GM10248 (cell line): ENCODE measurements around the gene GATA5.

Source experiments
- CTCF ChIA-PET: fragments of 300-600 bp; sonication (Branson Sonifier 250); formaldehyde crosslinking; extraction: SDS; loops from one replicate; lab custom pipeline; 2021; ENCODE audit warnings: antibody characterized with exemption; lab: Yijun Ruan, JAX
- POLR2A ChIA-PET: fragments of 350-650 bp; sonication (Branson Sonifier 250); formaldehyde crosslinking; extraction: SDS; loops from one replicate; lab custom pipeline; 2020; ENCODE audit warnings: antibody characterized with exemption; lab: Yijun Ruan, JAX
- DNase-seq: peaks from one replicate; pipeline ENCODE4 v3.0.0; 2012; ENCODE audit errors: extremely low spot score
- TF ChIP-seq, protein P1 (sequence below): IDR thresholded peaks from 2 replicates; pipeline ENCODE4 v1.5.1; 2012; ENCODE audit warnings: mild to moderate bottlenecking, low read depth; ENCODE audit errors: extremely low read depth, missing control alignments, control extremely low read depth

GATA5 gene

DNA sequence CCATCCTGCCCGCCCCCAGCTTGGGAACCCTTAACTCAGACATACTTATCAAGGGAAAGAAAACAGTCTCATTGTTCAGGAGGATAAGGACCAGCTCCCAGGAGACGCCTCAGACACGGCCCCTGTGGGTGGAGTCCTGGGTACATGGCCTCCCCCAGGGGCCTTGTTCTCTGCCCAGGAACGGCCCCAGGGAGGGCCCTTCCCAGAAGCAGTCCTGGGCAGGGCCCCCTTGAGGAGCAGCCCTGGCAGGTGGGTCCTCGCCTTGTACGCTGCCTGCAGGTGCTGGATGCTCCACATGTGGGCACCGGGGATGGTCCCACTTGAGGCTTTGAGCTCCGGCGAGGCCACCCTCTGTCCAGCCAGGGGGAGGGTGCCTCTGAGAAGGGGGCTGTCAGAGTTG, 4.5 kb upstream of the GATA5 start:
- TF ChIP-seq, protein P1, sequence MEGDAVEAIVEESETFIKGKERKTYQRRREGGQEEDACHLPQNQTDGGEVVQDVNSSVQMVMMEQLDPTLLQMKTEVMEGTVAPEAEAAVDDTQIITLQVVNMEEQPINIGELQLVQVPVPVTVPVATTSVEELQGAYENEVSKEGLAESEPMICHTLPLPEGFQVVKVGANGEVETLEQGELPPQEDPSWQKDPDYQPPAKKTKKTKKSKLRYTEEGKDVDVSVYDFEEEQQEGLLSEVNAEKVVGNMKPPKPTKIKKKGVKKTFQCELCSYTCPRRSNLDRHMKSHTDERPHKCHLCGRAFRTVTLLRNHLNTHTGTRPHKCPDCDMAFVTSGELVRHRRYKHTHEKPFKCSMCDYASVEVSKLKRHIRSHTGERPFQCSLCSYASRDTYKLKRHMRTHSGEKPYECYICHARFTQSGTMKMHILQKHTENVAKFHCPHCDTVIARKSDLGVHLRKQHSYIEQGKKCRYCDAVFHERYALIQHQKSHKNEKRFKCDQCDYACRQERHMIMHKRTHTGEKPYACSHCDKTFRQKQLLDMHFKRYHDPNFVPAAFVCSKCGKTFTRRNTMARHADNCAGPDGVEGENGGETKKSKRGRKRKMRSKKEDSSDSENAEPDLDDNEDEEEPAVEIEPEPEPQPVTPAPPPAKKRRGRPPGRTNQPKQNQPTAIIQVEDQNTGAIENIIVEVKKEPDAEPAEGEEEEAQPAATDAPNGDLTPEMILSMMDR, result no peak
- DNase-seq, result no peak
- ChIA-PET CTCF (no interaction called here), POLR2A (no interaction called here)

DNA sequence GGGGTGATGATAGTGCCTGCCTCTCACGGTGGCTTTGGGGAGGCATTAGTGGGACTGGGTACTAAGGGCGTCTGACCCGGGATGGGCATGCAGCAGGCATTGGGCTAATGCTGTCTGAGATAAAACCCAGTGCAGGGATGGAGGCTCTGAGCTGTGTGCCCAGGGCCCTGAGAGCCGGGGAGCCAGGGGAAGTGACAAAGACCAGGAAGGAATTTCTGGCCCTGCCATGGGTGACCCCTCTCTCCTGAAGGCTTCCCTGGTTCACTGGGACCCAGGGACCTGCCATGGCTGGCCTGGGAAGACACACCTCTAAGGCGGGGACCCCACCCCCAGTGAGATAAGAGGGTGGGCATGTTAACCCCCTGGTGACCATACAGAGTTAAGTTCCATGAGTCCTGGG, 3.9 kb upstream of the GATA5 start:
- CTCF ChIA-PET, result no interaction called here
- TF ChIP-seq, protein P1, result no peak
- no peak for DNase-seq
- POLR2A ChIA-PET, result no interaction called here

DNA sequence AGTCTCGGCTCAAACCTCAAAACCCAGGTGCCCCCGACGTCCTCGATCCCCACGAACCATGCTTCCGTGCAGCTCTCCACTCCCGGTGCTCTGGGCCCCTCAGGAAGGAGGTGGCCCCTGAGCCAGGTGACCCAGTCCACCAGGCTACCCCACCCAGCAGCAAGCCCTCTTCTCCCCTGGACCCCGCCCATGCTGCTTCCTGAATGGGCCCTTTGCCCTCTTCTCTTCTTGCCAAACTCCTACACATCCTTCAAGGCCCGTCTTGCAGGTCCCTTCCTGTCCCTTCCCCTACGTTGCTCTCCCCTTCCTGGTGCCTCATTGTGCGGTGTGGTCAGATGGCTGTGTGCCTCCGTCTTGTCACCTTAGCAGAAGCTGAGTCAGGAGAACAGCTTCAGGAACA, 3.4 kb upstream of the GATA5 start:
- POLR2A ChIA-PET, result no interaction called here
- CTCF ChIA-PET, result no interaction called here
- TF ChIP-seq, protein P1, result no peak
- no peak for DNase-seq

DNA sequence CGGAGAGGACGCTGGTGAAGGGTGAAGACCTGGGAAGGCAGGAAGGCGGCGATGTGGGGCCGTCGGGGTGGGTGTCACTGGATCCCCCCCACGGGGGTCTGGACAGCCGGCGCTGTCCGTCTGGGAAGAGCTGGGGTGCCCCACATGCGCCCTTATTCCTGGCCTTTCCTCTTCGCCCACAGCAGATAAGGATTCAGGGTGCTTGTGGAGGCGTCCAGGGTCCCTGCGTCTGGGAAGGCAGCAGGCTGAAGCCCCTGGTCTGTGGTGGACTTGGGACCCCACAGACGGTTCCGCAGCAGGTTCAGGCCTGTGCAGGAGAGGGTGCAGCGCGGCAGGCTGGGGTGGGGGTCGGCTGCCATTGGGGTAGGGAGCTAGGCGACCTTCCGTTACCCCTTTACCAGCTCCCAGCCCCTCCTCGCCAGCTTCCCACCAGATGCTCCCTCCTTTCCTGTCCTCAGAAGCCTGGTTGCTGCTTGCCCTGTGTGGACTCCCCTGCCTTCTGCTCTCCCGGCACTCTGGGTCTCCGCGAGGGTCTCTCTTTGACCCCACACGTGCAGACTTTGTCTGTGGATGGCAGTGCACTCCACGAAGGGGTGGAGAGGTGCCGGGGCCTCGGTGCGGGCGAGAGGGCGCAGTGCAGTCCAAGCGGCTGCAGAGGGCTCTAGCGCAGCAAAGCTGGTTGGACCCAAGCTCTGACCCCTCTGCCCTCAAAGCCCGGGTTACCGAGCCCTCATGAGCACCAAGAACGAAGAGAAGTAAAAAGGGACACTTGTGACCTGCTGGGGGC, 2.1 kb upstream of the GATA5 start:
- ChIA-PET POLR2A (no interaction called here), CTCF (no interaction called here)
- TF ChIP-seq, protein P1, result no peak
- DNase-seq, result no peak

DNA sequence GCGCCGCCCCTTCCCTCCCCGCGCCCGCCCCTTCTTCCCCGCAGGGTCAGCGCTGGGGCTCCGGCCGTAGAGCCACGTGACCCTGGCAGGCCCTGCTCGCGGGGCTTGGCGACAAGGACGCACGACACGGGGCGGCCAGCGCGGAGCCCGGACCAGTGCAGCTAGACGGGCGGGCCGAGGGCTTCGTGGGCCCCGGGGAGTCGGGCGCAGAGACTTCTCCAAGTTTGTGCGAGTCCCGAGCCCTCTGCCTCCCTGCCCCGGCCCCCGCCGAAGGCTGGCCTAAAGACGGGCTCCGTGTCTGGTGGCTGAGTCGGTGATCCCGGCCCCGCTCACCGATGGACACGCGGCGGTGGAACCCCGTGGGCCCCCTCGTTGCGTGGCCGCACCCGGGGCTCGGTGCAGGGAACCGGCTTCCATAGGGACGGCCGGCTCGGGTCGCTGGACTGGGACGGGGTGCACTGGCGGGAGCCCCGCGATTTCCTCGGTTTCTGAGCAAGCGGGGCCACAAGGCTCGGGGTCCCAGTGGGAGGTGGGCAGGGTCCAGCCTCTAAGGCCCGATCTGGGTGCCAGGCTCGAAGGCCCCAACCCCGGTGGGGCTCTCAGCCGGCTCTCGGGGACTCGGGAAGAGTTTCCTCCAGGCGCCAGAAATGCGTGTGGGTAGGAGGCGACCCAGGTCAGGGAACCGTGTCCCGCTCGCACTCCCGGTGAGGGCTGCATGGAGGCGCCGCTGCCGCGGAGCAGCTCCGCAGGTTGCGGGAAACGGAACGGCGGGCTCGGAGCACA, 452 bp upstream of the GATA5 start:
- DNase-seq, result no peak
- ChIA-PET CTCF (no interaction called here), POLR2A (no interaction called here)
- TF ChIP-seq, protein P1, result no peak

DNA sequence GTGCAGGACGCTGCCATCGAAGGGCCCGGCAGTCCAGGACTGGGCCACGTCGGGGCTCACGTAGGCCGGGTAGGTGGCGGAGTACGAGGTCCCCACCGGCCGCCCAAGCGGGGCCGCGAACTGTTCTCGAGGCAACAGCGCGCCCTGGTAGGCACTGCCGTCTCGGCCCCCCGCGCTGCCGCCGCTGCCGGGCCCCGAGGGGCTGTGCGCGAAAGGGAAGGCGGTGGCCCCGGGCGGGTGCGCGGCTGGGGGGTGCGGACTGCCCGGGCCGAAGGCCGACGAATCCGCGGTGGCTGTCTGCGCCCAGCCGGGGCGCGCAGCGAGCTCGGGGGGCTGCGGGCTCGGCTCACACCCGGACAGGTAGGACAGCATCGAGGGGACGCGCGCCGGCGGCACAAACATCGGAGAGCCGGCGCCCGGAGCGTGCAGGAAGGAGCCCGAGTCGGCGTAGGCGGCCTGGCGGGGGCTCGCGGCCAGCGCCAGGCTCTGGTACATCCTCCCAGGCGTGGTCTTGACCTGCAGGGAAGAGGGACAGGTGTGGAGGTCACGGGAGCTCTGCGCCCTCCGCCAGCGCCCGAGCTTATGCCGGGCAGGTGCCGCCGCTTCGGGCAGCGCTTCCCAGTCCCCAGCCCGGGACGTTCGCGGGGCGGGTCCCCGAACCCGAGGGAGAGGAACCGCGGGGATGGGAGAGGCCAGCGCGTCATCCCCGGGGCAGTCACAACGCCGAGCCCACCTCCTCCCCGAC, 596 bp downstream of the GATA5 start:
- ChIA-PET POLR2A (no interaction called here), CTCF (no interaction called here)
- no peak for DNase-seq
- TF ChIP-seq, protein P1, result no peak
